C4-2B (cell line): Measurements from ENCODE around the gene TNFRSF1B.

Experiments used
- H3K27ac ChIP-seq: fragments of 450-650 bp; 2 replicates; pipeline ENCODE4 v1.5.1; 2017
- CTCF ChIP-seq: fragments of 450-650 bp; conservative IDR thresholded peaks from 2 replicates; pipeline ENCODE4 v1.5.1; 2017; ENCODE audit warnings: mild to moderate bottlenecking
- ZFX ChIP-seq: fragments of 450-650 bp; IDR thresholded peaks from 2 replicates; pipeline ENCODE4 v1.6.1; 2017

The TNFRSF1B gene

GRCh38 chr1:12152113-12152891 is 14.5 kb upstream of the TNFRSF1B start:
- H3K27ac ChIP-seq: no peak overlapping the region

DNA sequence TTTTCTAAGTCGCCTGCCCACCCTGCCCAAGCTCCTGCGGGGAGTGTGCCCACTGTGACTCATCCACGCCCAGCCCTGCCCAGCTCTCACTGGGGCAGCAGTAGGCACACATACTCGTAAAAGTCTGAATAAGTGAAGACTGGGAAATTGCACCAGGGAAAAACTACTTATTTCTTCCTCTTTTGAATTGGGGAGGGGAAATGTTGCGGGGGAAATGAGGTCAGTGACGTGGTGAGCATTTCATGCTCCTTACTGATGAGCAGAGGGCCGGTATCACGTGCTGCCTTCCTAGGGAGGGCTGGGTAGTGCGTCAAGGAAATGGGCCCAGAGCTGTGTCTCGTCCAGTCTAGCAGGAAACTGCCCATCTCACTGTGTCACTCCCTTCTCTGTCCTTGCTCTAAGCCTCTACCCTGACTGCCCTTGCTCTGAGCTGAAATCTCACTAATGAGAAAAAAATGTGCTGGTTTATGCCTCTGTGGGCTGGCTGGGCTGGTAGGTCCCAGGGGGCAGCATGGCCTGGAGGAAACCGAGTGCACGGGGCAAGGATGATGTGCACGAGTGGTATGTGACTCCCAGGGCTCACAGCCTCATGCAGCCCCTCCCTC is 13.5 kb upstream of the TNFRSF1B start:
- TF ChIP-seq CTCF (no peak), ZFX (no peak)
- H3K27ac ChIP-seq: no peak overlapping the region

More at GRCh38 chr1:12152113-12152891, 14.5 kb upstream of the TNFRSF1B start:
- TF ChIP-seq CTCF: no peak
- no peak for TF ChIP-seq ZFX

- TF ChIP-seq CTCF (no peak), ZFX (no peak)
- H3K27ac ChIP-seq: no peak overlapping the region
These were observed 11.5 kb upstream of the TNFRSF1B start for GRCh38 chr1:12155328-12155727.

GRCh38 chr1:12157366-12158231 is 9.2 kb upstream of the TNFRSF1B start:
- no peak for TF ChIP-seq CTCF
- TF ChIP-seq ZFX: no peak
- H3K27ac ChIP-seq: no peak overlapping the region

DNA sequence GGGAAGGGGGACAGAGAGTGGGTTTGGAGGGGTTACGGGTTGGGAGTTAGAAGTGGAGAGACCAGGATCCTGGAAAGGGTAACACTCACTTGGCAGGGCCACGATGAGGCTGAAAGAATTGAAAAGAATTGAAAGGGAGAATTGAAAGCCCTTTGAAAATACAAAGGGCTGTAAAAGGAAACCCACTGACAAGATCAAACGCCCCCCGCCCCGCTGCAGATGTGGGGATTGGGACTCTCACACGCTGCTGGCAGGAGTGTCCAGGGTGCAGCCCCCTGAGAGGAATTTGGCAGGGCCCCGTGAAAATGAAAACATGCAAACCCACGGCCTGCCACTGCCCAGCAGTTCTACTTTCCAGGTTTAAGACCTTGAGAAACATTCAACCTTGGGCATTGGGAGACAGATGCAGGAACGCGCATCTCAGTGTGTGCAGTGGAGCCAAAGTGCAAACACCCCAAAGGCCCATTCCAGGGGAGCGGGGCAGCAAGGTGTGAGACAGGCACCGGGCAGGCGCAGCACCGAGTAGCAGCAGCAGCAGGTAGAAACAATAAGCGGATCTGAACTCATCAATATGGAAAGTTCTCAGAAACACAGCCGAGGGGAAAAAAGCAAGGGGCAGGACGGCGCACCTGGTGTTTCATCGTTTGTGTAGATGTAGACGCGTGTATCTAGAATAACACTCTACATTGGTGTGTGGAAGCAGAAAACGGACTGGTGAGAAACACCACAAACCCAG is 8.3 kb upstream of the TNFRSF1B start:
- TF ChIP-seq CTCF (no peak), ZFX (no peak)
- H3K27ac ChIP-seq: no peak overlapping the region

DNA sequence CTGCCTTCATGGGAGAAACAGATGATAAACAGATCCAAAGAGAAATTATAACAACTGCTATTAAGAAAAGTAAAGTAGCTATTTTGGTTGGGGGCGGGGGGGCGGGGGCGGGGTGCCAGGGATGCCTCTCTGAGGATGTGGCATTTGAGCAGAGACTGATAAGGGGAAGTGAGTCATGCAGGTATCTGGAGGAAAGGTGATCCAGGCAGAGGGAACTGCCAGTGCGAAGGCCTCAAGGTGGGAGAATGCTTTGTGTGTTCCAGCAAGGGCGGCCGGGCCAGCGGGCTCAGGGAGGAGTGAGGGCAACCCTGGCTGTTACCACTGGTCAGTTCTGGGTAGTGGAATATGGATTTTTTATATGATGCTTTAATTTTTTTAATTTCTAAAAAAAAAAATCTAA is 7.0 kb upstream of the TNFRSF1B start:
- TF ChIP-seq ZFX (no peak), CTCF (no peak)
- no peak overlapping the region for H3K27ac ChIP-seq
